ENCODE data around the gene TMEM139.

GRCh38 chr7:143316492-143316891 is 31.7 kb downstream of the TMEM139 start:
- TF ChIP-seq CTCF (IDR thresholded peaks at IDR 0.05; ENCODE audit: low read length) (no peak), EZH2 (optimal IDR thresholded peaks at IDR 0.05; ENCODE audit: low read depth, low read length) (no peak), EZH2phosphoT487 (IDR thresholded peaks at IDR 0.05; ENCODE audit: low read length) (no peak)

All from MM.1S (cell line).